Measurements from ENCODE around the gene FAM234A. TPM values are rescaled to one million over a fixed set of nuclear protein-coding genes. Genes with fewer than 3 reads are reported as not detected.

FAM234A gene
- total RNA-seq, 1 donor from 2014 or later: 11.3 TPM

DNA sequence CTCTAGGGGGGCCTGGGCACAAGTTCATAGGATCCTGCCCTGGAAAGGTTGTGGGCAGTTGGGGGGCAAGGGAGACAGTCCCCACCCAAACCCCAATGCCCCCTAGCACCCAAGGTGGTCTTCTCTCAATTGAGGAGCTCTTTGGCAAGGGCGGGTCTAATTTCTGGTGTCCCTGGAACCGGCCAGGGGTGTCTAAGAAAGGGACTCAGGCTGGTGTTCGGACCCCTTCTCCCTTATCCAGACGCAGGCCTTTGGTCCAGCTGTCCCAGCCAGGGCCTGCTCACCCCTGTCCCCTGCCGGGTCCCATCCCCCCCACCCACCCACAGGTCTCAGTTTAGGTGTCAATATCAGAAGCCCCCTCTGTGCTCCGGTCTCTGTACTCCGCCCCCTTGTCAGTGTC, 44.9 kb downstream of the FAM234A start:
- DNase-seq (ENCODE audit: low read depth): no peak
- H3K36me3 ChIP-seq (ENCODE audit: control insufficient read depth, insufficient read depth, low read length): no peaks in the 10 kb centered on the region
- H3K4me3 ChIP-seq (ENCODE audit: low read depth, low read length): no peak overlapping the region
- TF ChIP-seq, protein P1, sequence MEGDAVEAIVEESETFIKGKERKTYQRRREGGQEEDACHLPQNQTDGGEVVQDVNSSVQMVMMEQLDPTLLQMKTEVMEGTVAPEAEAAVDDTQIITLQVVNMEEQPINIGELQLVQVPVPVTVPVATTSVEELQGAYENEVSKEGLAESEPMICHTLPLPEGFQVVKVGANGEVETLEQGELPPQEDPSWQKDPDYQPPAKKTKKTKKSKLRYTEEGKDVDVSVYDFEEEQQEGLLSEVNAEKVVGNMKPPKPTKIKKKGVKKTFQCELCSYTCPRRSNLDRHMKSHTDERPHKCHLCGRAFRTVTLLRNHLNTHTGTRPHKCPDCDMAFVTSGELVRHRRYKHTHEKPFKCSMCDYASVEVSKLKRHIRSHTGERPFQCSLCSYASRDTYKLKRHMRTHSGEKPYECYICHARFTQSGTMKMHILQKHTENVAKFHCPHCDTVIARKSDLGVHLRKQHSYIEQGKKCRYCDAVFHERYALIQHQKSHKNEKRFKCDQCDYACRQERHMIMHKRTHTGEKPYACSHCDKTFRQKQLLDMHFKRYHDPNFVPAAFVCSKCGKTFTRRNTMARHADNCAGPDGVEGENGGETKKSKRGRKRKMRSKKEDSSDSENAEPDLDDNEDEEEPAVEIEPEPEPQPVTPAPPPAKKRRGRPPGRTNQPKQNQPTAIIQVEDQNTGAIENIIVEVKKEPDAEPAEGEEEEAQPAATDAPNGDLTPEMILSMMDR (IDR thresholded peaks at IDR 0.05; ENCODE audit: insufficient read depth, low read length, severe bottlenecking): no peak
- peaks cover 21% of the 10 kb centered on the region for H3K27me3 ChIP-seq (ENCODE audit: control insufficient read depth, insufficient read depth, low read length)
- FAIRE-seq: no peak

DNA sequence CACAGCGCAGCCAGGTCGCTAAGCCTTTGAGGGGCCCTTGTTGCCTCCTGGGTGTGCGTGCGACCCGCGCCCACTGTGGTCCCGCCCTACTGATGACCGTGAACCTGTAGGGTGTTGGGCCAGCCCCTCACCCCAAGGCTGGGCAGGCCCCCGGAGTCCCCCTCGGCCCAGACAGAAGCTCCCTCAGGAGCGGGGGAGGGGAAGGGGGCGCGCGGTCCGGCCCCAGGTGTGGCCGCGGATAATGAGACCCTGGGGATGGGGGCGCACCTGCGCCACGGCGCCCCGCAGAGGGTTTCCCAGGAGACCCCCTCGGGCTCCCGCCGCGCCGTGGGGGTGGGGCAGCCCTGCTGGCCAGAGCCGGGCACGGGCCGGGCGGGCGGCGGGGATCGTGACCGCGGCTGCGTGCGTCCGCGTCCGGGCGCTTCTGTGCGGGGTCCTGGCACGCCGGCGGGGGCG, 45.4 kb downstream of the FAM234A start:
- FAIRE-seq: no peak
- TF ChIP-seq, protein P1 (IDR thresholded peaks at IDR 0.05; ENCODE audit: insufficient read depth, low read length, severe bottlenecking): no peak
- DNase-seq (ENCODE audit: low read depth): no peak
- H3K27me3 ChIP-seq (ENCODE audit: control insufficient read depth, insufficient read depth, low read length): peaks cover 19% of the 10 kb centered on the region
- no peak overlapping the region for H3K4me3 ChIP-seq (ENCODE audit: low read depth, low read length)
- H3K36me3 ChIP-seq (ENCODE audit: control insufficient read depth, insufficient read depth, low read length): no peaks in the 10 kb centered on the region

- FAIRE-seq (no peak), DNase-seq (ENCODE audit: low read depth) (no peak)
- TF ChIP-seq, protein P1 (IDR thresholded peaks at IDR 0.05; ENCODE audit: insufficient read depth, low read length, severe bottlenecking): no peak
- H3K27me3 ChIP-seq (ENCODE audit: control insufficient read depth, insufficient read depth, low read length): peaks cover 16% of the 10 kb centered on the region
- no peak within 1 kb of the TSS for H3K4me3 ChIP-seq (ENCODE audit: low read depth, low read length)
- no peaks in the 10 kb centered on the region for H3K36me3 ChIP-seq (ENCODE audit: control insufficient read depth, insufficient read depth, low read length)
Observed at GRCh38 chr16:280552-280951, 45.9 kb downstream of the FAM234A start, which contains the start of gene ARHGDIG. TSS of gene ARHGDIG (plus strand) at chr16:280591. CDS start at chr16:280681, 90 bp downstream.

DNA sequence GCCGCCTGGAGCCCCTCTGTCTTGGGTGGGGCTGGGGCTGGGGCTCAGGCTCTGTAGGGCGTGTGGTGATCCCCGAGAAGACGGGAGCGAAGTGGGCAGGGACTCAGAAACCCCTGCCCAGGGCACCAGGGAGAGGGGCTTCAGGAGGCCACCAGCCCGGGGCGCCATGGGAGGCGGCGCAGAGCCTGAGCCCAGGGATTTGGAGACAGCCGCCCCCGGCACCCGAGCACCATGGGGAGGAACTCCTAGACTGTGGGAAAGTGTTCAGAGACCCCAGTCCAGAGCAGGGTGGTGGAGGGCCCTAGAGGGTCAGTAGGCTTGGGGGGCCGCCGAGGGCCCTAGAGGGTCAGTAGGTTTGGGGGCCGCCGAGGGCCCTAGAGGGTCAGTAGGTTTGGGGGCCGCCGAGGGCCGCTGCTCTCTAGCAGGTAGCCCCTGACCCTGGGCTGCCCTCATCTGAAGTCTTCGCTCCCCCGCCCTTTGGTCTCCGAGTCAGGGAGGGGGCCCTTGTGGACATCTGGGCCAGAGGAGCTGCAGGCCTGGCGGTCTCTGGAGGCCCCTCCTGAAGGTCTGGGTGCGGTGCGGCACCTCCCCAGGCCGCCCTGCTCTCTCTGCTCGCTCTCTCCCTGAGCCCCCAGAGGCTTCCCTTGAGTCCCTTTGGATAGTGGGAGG, 46.5 kb downstream of the FAM234A start:
- Histone ChIP-seq H3K4me3 (ENCODE audit: low read depth, low read length) (no peak overlapping the region), H3K27me3 (ENCODE audit: control insufficient read depth, insufficient read depth, low read length) (peaks cover 16% of the 10 kb centered on the region), H3K36me3 (ENCODE audit: control insufficient read depth, insufficient read depth, low read length) (no peaks in the 10 kb centered on the region)
- DNase-seq (ENCODE audit: low read depth) (no peak), FAIRE-seq (no peak)
- TF ChIP-seq, protein P1 (IDR thresholded peaks at IDR 0.05; ENCODE audit: insufficient read depth, low read length, severe bottlenecking): no peak

- TF ChIP-seq, protein P1 (IDR thresholded peaks at IDR 0.05; ENCODE audit: insufficient read depth, low read length, severe bottlenecking): no peak
- H3K4me3 ChIP-seq (ENCODE audit: low read depth, low read length): no peak overlapping the region
- no peak for DNase-seq (ENCODE audit: low read depth)
- no peaks in the 10 kb centered on the region for H3K36me3 ChIP-seq (ENCODE audit: control insufficient read depth, insufficient read depth, low read length)
- no peak for FAIRE-seq
- peaks cover 12% of the 10 kb centered on the region for H3K27me3 ChIP-seq (ENCODE audit: control insufficient read depth, insufficient read depth, low read length)
Observed at GRCh38 chr16:281660-282255, 47.1 kb downstream of the FAM234A start.
